Measurements from ENCODE around the gene ACTR3.

The ACTR3 gene

GRCh38 chr2:113899166-113899565 is 9.3 kb downstream of the ACTR3 start:
- DNase-seq (ENCODE audit: low read depth), result no peak
- in situ Hi-C loops (cut with HindIII; ENCODE audit: low sequenced_read_pairs), result no loop called here

DNA sequence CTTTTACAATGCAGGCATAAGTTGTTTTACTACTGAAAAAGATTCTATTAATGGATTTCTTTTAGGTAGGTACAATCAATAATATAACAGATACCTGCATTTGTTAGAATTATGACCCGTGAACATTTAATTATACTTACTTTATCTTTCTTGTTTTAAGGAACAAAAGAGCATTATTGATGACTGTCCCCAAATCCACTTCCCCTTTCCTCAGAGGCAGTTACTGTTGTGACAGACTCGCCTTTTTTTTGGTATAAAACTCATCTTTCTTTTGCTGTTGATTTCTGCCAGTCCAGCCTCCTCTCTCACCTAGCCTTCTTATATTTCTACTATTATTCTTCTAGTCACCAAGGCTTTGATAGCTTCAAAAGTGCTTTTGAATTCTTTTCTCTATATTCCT is 12.1 kb downstream of the ACTR3 start:
- TF ChIP-seq, protein P1, sequence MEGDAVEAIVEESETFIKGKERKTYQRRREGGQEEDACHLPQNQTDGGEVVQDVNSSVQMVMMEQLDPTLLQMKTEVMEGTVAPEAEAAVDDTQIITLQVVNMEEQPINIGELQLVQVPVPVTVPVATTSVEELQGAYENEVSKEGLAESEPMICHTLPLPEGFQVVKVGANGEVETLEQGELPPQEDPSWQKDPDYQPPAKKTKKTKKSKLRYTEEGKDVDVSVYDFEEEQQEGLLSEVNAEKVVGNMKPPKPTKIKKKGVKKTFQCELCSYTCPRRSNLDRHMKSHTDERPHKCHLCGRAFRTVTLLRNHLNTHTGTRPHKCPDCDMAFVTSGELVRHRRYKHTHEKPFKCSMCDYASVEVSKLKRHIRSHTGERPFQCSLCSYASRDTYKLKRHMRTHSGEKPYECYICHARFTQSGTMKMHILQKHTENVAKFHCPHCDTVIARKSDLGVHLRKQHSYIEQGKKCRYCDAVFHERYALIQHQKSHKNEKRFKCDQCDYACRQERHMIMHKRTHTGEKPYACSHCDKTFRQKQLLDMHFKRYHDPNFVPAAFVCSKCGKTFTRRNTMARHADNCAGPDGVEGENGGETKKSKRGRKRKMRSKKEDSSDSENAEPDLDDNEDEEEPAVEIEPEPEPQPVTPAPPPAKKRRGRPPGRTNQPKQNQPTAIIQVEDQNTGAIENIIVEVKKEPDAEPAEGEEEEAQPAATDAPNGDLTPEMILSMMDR (IDR thresholded peaks at IDR 0.05; ENCODE audit: low read depth, low read length, missing control alignments), result no peak
- no peak overlapping the region for H3K4me3 ChIP-seq (ENCODE audit: low read depth, low read length)
- in situ Hi-C loops (cut with HindIII; ENCODE audit: low sequenced_read_pairs), result no loop called here
- DNase-seq (ENCODE audit: low read depth), result no peak

More at GRCh38 chr2:113899166-113899565, 9.3 kb downstream of the ACTR3 start:
- TF ChIP-seq, protein P1 (IDR thresholded peaks at IDR 0.05; ENCODE audit: low read depth, low read length, missing control alignments), result no peak
- no peak overlapping the region for H3K4me3 ChIP-seq (ENCODE audit: low read depth, low read length)

GRCh38 chr2:113905886-113906285 is 16.0 kb downstream of the ACTR3 start:
- no peak for DNase-seq (ENCODE audit: low read depth)
- TF ChIP-seq, protein P1 (IDR thresholded peaks at IDR 0.05; ENCODE audit: low read depth, low read length, missing control alignments), result no peak
- no peak overlapping the region for H3K4me3 ChIP-seq (ENCODE audit: low read depth, low read length)
- in situ Hi-C loops (cut with HindIII; ENCODE audit: low sequenced_read_pairs), result no loop called here

DNA sequence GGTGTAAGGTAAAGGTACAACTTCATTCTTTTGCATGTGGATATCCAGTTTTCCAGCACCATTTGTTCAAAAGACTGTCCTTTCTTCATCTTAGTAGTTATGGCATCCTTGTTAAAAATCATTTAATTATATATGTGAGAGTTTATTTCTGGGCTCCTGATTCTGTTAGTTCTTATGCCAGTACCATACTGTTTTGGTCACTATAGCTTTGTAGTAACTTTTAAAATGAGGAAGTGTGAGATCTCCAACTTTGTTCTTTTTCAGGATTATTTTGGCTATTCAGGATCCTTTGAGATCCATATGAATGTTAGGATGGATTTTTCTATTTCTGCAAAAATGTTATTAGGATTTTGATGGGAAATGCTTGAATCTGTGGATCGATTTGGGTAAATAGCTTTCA is 16.8 kb downstream of the ACTR3 start:
- H3K4me3 ChIP-seq (ENCODE audit: low read depth, low read length), result no peak overlapping the region
- in situ Hi-C loops (cut with HindIII; ENCODE audit: low sequenced_read_pairs), result no loop called here
- TF ChIP-seq, protein P1 (IDR thresholded peaks at IDR 0.05; ENCODE audit: low read depth, low read length, missing control alignments), result no peak
- no peak for DNase-seq (ENCODE audit: low read depth)

DNA sequence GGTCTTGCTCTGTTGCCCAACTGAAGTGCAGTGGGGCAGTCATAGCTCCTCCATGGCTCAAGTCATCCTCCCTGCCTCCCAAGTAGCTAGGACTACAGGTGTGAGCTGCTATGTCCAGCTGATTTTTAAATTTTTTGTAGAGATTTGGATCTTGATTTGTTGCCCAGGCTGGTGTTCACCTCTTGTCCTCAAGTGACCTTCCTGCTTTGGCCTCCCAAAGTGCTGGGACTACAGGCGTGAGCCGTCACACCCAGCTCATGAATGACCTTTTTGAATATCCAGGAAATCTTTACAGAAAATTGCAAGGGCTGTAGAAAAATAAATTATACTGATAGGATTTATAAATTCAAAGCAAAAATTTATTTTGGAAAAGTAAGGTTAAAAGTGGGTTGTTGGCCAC is 17.4 kb downstream of the ACTR3 start:
- TF ChIP-seq, protein P1 (IDR thresholded peaks at IDR 0.05; ENCODE audit: low read depth, low read length, missing control alignments), result no peak
- no peak overlapping the region for H3K4me3 ChIP-seq (ENCODE audit: low read depth, low read length)
- DNase-seq (ENCODE audit: low read depth), result no peak
- in situ Hi-C loops (cut with HindIII; ENCODE audit: low sequenced_read_pairs), result no loop called here

DNA sequence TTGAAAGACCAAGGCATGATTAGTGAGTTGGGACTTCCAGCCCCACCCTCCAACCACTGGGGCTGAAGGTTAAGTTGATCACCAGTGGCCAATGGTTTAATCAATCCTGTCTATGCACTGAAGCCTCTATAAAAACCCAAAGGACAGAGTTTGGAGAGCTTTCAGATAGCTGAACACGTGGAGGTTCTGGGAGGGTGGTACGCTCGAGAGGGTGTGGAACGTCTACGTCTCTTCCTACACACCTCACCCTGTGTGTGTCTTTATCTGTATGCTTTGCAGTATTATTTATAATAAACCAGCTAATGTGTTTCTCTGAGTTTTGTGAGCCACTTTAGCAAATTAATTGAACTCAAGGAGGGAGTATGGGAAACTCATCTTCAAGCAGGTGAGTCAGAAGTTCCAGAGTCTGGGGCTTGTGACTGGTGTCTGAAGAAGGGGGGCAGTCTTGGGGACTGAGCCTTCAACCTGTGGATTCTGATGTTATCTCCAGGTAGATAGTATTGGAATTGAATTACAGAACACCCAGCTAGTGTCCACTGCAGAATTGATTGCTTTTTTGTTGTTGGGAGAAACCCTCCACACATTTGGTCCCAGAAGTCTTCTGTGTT is 20.3 kb downstream of the ACTR3 start:
- in situ Hi-C loops (cut with HindIII; ENCODE audit: low sequenced_read_pairs), result no loop called here
- TF ChIP-seq, protein P1 (IDR thresholded peaks at IDR 0.05; ENCODE audit: low read depth, low read length, missing control alignments), result no peak
- DNase-seq (ENCODE audit: low read depth), result no peak
- no peak overlapping the region for H3K4me3 ChIP-seq (ENCODE audit: low read depth, low read length)

All from astrocyte of the cerebellum (primary cell).